COLO829 (cell line): ENCODE data around the gene EGLN2.
"Not testable (repeated sequence)": the region's sequence is repeated elsewhere in the genome, so short reads cannot be mapped to it uniquely, and the experiment has no call there.

Experiments used
- DNase-seq: peaks from one replicate; pipeline ENCODE4 v3.0.0; 2012; ENCODE audit warnings: low spot score

EGLN2 gene

DNA sequence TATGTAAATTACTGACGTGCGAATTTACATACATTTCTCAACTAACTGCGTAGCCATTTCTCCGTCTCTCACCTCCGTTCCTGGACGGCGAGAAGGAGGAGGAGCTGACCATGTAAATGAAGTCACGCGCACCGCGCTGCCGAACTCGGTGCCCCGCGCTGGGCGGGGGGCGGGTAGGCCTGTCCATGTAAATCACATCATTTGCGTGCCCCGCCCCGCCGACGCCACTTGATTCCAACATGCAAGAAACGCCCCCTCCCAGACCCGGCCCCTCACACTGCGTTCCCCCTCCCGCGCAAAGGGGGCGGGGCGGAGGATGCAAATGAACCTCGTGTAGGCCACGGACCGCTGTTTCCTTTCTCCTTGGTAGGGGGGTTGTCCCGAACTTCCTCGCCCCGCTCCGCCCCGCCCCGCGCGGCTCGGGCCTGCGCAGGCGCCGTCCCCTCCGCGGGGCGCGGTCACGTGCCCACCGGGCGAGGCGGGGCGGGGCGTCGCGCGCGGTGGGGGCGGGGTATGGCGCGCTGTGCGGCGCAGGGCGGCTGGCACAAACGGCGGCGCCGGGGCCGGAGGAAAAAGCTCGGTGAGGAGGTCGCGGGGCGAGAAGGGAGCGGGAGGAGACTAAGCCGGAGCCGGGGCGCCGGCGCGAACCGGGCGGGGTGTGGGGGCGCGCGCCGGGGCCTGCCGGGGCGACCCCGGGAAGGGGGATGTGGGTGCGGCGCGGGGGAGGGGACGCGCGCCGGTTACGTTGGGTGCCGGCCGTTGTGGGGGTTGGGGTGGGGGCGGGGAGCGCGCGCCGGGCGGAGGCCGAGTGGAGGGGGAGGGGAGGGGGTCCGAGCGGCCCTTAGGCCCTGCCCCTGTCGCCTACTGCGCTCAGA, at the start of gene EGLN2:
Gene EGLN2 (plus strand): TSS at position 509 of the 875 bp plus-strand sequence. CDS start 1,382 bp downstream, outside the sequence.
- DNase-seq = peak; percentile 99

DNA sequence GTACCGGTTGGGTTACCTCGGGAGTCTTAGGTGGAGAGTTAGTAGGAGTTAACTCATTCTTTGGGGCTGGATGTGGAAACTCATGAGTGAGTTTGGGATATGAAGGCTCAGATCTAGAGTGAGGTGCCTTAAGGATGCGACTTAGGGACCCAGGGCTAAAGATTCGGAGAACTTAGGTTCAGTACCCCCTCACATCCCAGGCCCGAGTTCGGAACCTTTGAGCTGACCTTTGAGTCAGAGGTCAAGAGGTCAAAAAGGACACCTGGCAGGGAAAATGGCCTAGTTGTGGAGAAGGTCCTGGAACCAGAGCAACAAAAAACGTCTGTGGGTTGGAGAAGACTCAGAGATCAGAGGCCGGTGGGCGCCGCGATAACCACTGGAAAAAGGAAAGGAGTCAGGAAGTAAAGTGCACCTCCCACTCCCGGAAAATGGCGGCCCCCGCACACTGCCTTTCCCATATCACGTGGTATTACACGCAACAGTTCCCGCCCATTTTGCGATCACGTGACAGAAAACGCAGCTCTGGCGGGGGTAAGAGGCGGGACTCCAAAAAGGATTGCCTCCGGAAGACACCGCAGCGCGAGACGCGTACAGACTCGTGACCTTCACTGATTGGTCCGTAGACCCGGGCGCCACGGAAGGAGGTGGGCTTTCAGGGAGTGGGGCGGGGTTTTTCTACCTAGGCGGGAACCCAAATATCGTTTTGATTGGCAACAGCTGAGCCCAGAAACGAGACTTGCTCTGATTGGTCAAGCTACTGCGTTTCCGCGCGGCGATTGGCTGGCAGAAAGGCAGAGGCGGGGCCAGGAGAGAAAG, 48.7 kb upstream of the EGLN2 start, which contains the start of gene ACTMAP:
Gene ACTMAP (minus strand): TSS at position 420 of the 816 bp plus-strand sequence. CDS start 674 bp downstream, outside the sequence.
- peak; percentile 100 for DNase-seq

DNA sequence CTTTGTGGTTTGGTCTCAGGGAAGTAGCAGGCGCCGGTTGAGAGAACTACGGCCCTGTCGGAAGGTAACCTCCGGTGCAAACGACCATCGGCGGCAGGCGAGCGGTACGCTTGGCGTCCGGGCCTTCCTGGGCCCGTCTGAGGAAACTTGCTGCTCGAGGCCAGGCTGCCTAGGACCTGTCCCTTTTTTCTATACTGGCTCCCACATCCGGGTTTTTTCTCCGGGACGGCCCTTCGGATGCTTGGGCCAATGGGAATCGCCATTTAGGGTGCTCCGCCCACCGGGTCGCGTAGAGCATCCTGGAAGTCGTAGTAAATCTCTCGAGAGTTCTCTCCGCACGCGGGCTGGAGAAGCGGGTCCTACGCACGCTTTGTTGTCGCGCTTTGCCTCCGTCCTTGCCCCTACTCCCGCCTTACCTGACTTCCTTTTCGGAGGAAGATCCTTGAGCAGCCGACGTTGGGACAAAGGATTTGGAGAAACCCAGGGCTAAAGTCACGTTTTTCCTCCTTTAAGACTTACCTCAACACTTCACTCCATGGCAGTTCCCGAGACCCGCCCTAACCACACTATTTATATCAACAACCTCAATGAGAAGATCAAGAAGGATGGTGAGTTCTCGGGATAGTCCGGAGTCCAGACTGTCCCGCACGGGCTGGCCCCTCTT, 48.0 kb upstream of the EGLN2 start, which contains the start of gene SNRPA:
Gene SNRPA (plus strand): TSS at position 330 of the 664 bp plus-strand sequence. CDS start 206 bp downstream, at position 536.
- DNase-seq = peak; percentile 96

DNA sequence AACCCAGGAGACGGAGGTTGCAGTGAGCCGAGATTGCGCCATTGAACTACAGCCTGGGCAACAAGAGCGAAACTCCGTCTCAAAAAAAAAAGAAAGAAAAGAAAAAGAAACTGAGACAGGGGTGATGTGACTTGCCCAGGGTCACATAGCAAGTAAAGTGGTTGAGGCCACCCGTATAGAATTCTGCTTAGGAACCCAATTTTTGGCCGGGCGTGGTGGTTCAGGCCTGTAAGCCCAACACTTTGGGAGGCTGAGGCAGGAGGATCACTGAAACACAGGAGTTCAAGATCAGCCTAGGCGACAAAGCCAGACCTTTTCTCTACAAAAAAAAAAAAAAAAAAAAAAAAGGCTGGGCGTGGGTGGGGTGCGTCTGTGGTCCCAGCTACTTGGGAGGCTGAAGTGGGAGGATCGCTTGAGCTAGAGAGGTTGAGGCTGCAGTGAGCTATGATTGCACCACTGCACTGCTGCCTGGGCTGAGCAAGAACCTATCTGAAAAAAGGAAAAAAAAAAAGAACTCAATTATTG, 46.7 kb upstream of the EGLN2 start:
- no peak for DNase-seq

DNA sequence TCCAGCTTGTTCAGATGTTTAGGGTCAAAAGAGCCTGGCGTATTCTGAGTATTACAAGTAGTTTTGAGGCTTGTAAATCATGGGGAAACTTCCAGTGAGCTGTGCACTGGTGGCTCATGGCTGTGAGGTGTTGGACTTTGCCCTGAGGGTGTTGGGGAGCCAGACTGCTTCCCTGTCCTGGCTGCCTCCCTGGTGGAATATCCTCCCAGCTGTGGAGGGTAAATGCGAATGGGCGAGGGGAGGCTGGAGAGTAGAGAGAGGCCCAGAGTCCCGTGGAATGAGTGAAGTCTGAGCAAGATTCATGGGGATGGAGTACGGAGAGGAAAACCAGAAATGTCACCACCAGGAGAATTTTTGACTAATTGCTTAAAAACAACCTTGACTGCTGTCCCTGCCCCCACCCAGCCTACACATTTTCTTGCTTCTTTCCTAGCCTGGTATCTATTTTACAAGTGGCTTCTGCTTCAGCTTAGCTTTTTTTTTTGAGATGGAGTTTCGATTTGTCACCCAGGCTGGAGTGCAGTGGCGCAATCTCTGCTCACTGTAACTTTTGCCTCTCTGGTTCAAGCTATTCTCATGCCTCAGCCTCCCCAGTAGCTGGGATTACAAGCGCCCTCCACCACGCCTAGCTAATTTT, 44.3 kb upstream of the EGLN2 start:
- DNase-seq = no peak

DNA sequence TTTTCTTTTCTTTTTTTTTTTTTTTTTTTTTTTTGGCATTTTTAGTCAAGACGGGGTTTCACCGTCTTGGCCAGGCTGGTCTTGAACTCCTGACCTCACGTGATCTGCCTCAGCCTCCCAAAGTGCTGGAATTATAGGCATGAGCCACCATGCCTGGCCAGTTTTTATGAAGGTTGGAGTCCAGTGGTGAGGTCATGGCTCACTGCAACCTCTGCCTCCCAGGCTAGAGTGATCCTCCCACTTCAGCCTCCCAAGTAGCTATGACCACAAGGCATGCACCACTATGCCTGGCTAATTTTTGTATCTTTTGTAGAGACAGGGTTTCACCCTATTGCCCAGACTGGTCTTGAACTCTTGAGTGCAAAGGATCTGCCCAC, 43.8 kb upstream of the EGLN2 start:
- DNase-seq = no peak

DNA sequence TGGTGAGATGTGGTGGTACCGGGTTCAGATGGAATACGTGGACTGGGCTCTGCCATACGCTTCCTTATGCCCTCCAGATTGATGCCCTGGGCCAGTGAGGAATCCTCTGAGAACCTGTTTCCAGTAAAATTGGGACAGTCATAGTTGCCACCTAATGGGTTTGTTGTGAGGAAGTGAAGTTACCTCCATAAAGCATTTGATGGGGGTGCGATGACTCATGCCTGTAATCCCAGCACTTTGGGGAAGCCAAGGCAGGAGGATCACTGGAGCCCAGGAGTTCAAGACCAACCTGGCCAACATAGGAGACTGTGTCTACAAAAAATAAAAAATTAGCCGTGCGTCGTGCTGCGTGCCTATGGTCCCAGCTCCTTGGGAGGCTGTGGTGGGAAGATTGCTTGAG, 43.2 kb upstream of the EGLN2 start:
- DNase-seq = no peak

DNA sequence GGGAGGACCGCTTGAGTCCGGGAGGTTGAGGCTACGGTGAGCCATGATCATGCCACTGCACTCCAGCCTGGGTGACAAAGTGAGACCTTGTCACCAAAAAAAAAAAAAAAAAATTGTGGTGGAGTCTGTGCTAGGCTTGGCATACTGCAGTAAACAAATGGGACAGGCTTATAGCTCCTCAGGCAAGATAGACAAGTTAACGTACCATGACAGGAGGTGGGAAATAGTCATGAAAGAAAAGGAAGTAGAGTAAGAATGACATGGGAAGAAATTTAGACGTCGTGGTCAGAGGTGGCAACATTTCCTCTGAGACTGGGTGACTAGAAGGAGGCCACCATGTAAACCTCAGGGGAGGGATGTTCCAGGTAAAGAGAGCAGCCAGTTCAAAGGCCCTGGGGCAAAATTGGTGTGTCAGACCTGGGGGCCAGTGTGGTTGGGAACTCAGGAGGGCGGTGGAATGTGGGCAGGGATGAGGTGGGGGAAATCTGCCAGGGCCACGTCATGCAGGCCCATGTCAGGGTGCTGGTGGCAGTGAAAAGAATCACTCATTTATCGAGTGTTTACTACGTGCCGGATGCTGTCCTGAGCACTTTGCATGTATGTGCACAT, 42.4 kb upstream of the EGLN2 start:
- DNase-seq = no peak

DNA sequence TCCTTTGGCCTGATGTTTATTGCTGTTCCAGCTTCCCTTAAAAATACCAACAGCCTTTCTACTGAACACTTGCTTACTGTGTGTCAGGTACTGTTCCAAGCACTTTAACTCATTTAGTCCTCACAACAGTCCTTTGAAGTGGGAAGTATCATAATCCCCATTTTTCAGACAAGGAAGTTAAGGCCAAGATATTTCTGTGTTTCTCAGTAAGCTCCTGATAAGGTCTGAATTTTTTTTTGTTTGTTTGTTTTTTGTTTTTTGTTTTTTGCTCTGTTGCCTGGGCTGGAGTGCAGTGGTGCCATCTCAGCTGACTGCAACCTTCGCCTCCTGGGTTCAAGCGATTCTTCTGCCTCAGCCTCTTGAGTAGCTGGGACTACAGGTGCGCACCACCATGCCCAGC, 40.5 kb upstream of the EGLN2 start:
- no peak for DNase-seq

DNA sequence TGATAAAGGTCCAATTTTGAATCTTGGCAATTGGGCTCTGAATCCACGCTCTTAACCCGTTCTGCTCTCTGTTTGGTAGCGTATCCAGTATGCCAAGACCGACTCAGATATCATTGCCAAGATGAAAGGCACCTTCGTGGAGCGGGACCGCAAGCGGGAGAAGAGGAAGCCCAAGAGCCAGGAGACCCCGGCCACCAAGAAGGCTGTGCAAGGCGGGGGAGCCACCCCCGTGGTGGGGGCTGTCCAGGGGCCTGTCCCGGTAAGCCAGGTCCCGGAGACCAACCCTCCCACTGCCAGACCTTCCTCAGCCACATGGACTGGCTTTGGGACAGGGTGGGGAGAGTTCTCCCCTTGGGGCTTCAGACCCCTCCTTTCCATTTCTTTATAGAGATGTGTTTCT, 39.6 kb upstream of the EGLN2 start:
- DNase-seq = no peak

DNA sequence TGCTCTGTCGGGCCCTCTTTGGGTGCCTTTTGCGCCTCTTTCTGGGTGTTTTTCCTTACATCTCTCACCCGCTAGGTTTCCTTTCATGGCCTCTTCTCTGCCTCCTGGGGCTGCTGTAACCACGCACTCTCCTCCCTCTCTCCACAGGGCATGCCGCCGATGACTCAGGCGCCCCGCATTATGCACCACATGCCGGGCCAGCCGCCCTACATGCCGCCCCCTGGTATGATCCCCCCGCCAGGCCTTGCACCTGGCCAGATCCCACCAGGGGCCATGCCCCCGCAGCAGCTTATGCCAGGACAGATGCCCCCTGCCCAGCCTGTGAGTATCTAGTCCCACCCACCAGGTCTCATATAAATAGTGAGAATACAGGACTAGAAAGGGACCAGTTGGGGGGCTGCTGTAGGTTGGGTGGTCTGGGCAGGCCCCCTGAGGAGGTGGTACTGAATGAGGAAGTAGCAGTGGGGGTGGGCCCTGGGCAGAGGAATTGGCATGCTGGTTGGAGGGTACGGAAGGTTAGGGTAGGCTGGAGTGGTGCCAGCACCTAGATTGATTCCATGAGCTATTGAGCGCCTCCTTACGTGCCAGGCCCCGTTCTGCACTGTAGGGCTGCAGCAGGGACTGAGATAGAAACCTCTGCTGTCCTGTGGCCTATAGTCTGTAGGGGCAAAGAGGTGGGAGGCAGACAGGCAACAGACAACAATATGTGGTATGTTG, 36.1 kb upstream of the EGLN2 start:
- no peak for DNase-seq

DNA sequence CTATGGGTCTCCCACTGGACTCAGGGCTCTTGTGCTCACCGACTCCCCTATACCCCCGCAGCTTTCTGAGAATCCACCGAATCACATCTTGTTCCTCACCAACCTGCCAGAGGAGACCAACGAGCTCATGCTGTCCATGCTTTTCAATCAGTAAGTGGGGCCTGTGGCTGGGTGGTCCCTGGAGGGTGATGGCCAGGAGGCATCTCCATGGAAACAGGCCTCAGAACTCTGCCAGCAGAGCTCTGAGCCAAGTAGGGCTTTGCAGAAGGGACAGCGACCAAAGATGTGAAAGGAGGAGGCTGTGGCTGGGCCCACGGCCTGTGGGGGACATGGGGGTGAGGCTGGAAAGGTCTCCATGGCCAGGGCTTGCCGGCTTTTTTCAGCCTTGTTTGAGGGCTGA, 35.5 kb upstream of the EGLN2 start:
- no peak for DNase-seq

DNA sequence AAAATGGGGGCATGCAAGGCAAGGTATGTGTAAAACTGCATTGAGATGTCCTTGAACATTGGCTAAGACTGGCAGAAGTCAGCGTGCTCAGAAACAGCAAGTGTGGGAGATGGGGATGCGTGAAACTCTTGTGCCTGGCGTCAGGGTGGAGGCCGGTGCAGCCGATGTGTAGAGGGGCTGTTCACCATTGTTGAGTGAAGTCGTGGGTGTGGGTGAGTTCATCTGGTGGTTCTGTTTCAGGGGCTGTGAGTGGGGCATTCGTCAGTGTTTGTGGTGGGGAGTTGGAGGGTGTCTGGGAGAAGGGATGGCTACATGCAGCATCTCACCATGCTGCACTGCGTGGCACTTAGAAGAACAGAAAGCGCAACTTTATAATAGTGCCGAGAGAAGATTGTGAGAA, 35.0 kb upstream of the EGLN2 start:
- no peak for DNase-seq

DNA sequence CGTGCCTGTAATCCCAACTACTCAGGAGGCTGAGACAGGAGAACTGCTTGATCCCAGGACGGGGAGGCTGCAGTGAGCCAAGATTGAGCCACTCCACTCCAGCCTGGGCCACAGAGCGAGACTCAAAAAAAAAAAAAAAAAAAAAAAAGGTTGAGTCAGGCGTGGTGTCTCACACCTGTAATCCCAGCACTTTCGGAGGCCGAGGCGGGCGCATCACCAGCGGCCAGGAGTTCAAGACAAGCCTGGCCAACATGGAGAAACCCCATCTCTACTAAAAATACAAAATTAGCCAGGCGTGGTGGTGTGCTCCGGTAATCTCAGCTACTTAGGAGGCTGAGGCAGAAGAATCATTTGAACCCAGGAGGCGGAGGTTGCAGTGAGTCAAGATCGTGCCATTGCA, 32.6 kb upstream of the EGLN2 start:
- not testable (repeated sequence) for DNase-seq

DNA sequence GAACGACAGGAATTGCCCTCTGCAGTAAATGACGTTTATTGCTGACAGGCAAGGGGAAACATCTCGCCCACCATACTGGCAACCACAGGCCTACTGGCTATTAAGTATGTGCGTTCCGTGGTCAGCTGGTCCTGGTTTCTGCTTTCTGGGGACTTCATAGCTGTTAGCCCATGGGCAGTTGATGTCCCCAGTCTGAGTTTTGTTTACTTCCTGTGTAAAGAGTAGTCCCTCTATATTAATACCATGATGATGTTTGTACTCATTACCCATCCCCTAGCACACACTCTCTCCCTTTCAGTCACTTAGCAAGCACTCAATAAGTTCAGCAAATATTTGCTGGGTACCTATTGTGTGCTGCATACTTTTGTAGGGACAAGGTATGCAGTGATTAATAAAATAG, 30.1 kb upstream of the EGLN2 start:
- DNase-seq = no peak

DNA sequence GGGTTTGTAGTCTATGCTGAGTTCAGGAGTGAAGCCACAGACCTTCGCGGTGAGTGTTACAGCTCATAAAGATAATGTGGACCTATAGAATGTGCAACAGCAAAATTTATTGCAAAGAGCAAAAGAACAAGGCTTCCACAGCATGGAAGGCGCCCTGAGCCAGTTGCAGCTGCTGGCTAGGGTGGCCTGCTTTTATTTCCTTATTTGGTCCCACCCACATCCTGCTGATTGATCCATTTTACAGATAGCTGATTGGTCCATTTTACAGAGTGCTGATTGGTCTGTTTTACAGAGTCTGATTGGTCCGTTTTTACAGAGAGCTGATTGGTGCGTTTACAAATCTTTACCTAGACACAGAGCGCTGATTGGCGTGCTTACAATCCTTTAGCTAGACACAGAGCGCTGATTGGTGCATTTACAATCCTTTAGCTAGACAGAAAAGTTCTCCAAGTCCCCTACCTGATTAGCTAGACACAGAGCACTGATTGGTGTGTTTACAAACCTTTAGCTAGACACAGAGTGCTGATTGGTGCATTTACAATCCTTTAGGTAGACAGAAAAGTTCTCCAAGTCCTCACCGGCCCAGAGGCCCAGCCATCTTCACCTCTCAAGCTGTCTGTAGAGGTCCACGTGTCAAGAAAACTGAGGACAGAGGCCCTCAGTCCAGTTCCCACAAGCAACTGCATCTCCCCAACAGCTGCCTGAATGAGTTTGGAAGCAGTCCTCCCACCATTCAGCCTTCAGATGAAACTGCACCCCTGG, 27.7 kb upstream of the EGLN2 start:
- not testable (repeated sequence) for DNase-seq

DNA sequence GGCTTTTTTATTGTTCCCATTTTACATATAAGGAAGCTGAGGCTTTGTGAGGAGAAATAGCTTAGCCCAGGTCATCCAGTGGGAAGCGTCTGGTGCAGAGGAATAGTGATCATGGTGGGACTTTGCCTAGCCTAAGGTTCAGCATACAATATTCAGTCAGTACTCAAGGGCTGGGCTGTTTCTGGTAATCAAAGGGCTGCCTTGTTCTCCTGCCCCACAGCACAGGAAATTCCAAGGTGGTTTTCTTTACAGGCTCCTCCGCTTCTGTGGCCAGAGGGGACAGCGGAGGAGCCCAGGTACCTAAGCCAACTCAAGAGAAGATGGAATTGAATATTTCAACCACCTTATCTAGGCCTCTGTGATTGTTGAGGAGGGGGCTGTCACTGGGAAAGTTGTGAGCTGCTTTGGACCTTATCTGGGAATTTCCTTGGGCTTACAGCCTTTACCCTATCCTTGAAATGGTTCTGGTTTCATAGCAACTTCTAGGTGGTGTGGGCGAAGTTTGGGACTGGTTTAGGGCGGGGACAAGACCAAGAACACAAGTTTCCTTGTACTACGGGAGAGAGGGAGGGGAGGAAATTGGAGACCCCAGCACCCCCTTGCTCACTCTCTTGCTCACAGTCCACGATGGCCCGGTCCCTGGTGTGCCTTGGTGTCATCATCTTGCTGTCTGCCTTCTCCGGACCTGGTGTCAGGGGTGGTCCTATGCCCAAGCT, 23.9 kb upstream of the EGLN2 start, which contains the start of gene MIA:
Gene MIA (plus strand): TSS at position 606 of the 716 bp plus-strand sequence. CDS start 22 bp downstream, at position 628.
- peak; percentile 85 for DNase-seq

DNA sequence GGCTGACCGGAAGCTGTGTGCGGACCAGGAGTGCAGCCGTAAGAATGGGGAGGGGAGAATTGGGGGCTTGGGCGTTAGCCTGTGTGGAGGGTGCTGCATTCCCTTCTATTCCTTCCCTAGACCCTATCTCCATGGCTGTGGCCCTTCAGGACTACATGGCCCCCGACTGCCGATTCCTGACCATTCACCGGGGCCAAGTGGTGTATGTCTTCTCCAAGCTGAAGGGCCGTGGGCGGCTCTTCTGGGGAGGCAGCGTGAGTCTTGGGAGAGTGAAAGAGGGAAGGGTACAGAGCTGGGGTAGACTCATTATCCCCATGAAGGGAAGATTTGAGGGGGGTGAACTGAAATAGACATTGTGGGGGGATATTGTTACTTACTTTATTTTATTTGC, 23.4 kb upstream of the EGLN2 start:
- no peak for DNase-seq

DNA sequence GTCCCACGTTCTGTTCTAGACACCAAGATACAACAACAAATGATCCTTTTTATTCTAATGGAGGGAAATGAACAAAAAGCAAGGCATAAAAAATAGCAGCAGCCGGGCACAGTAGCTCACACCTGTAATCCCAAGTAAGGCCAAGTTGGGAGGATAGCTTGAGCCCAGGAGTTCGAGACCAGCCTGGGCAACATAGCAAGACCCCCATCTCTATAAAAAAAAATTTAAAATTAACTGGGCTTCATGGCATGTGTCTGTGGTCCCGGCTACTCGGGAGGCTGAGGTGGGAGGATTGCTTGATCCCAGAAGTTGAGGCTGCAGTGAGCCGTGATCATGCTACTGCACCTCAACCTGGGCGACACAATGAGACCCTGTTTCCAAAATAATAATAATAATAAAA, 22.6 kb upstream of the EGLN2 start:
- no peak for DNase-seq
